C1 segment of cervical spinal cord (tissue), 14 donors: Measurements from ENCODE around the gene NWD2.

Source experiments
- DNase-seq, 14 donors: peaks; one replicate each; lab custom pipeline; 2025; lab: John Stamatoyannopoulos, UW

The NWD2 gene

DNA sequence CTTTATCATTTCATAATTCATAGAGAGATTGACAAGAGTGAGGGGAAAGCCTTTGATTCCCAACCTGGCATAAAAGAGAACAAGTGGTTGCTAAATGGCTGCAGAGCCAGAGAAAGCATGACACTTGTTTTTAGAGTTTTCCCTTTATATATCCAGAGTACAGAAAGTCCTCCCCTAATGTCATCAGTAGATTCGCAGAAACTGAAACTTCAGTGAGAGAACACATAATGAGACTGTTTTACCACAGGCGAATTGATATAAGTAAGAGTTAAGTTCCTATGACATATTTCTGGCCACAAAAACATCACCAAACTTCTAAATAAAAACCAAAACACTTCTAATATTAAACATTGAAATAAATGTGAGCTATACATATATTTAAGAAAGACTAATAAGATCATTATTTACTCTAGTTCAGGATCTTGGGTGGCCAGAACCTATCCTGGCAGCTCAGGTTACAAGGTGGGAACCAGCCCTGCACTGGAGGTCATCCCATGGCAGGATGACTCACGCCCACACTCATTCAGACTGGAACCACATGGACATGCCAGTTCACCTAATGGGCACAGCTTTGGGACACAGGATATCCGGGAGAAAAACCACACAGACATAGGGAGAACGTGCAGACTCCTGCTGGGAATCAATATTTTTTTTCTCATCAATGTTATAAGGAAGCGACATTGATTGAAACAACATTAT lies 35.5 kb downstream of the NWD2 start:
- no peak for DNase-seq

DNA sequence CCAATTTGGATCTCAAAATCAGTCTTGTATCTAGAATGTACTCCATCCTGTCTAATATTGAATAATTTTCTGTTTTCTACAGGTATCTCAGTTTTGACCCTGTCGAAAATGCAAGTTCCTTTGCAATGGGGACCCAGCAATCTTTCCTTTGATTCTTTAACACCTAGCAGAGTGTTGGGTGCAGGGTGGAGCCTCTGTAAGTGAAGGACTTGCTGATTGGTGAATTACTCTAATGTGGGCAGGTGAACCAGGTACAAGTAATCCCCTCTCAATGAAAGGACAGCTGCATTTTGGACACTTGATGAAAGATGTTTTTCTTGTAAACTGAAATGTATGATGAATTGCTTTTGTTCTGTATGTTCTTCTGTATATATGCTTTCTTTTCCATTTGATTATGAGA lies 54.9 kb downstream of the NWD2 start:
- DNase-seq: no peak

DNA sequence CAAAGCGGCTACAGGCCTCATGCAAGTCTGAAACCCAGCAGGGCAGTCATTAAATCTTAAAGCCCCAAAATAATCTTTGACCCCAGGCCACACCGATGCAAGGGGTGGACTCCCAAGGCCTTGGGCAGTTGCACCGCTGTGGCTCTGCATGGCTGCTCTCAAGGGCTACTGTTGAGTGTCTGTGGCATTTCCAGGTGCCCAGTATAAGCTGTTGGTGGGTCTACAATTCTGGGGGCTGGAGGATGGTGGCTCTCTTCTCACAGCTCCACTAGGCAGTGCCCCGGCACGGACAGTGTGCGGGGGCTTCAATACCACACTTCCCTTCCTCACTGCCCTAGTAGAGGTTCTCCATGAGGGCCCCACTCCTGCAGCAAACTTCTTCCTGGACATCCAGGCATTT lies 60.1 kb downstream of the NWD2 start:
- DNase-seq: no peak

DNA sequence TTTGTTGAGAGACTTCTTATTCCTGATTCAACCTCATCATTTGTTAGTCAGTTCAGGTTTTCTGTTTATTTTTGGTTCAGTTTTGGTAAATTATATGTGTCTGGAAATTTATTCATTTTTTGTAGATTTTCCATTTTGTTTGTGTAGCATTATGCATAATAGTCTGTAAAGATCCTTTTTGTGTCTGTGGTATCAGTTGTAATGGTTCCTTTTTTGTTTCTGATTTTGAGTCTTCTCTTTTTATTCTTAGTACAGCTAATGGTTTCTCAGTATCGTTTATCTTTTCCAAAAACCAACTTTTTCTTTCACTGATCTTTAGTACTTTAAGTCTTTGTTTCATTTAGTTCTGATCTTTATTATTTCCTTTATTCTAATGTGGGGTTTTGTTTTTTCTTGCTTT lies 61.4 kb downstream of the NWD2 start:
- no peak for DNase-seq

DNA sequence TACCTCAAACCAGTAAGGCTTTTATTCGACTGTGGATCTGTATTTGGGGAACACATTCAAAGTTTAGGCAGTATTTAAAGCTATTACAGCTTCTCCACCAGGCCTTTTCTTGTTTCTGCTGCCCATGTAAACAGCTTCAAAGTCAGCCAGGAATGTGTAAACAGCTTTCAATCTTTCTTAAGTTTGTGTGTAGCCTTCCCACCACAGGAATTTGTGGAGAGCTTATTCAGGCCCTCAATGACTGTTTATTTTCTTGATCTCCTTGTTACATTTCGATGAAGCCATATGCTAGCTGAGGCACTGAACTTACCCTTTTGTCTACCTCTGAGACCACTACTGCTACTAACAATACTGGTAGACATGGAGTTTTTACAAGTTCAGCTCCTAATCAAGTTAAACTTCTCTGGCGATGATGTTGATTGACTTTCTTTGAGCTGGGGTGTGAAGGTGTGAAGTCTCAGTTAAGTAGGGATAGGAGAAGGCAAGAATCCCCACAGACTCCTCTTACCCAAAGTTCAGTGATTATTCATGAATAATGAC lies 72.6 kb downstream of the NWD2 start:
- no peak for DNase-seq

DNA sequence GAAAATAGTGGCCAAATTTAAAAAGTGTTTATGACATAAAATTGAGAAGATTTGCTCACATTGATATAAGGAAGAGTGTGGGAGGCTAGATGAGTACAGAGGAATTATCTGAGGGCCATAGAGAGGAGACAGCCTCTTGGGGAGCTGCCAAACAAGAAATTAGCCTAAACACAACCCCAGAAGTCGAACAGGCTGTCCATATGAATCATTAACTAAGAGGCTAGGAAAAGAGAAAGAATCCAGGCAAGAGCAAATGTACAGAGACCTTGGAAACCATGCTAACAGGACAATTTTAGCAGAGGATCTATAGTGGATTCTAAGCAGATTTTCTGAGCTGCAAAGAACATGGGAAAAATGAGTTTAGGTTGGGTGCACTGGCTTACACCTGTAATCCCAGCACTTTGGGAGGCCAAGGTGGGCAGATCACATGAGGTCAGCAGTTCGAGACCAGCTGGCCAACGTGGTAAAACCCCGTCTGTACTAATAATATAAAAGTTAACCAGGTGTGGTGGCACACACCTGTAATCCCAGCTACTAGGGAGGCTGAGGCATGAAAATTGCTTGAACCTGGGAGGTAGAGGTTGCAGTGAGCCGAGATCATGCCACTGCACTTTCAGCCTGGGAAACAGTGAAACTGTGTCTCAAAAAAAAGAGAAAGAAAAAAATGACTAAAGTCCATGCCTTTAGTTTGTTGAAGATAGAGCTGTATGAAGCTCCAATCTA lies 76.1 kb downstream of the NWD2 start:
- no peak for DNase-seq

DNA sequence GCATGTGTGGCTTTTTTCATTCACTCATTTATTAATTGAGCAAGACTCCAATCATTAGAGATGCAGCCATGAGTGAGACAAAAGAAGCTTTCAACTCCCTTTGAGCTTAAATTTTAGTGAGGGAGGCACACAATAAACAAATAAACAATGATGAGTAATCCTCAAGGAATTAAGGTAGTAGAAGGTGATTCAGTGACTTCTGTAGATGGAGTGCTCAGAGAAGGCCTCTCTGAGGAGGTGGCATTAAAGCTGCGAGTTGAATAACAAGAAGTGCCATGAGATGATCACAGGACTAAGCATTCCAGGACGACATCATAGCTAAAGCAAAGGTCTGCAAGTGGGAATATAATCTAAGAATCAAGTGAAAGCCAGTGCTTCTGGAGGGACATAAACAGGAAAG lies 77.6 kb downstream of the NWD2 start:
- DNase-seq: no peak

DNA sequence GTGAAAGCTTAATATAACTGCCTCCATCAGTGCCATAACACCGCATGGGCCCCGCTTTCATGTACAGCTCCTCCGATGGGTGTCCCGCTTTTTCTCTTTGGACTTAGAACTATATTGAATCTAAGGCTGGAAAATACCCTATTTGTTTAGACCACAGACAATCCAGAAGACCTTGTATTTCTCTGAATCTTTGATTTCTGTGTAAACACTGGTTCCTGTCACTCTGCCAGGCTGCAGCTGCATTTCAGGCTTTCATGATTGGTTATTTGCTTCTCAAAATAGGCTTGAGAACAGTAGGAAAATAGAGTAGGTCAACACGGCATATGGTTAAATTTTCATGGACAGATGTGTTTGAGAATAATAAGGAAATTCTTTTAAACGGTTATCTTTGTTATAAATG lies 80.0 kb downstream of the NWD2 start:
- DNase-seq: peak in 4 of 14 donors; percentile 1 to 14 (median 3)

DNA sequence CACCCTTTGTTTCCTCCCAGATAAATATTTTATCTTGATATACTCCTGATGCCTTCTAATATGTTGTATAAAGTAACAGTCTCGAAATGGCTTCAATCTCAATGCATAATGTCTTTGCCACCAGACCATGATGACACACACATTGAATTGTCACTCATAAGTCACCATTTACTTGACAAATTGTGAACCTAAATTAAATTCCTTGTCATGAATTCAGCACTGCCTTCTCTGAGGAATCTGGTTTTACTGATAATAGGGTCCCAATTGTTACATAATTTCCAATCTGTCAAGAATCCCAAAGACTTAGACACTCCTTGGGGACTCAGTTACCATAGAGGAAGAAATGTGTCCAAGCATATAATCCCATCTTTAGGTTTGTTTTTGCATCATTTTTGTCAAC lies 82.3 kb downstream of the NWD2 start:
- DNase-seq: no peak

DNA sequence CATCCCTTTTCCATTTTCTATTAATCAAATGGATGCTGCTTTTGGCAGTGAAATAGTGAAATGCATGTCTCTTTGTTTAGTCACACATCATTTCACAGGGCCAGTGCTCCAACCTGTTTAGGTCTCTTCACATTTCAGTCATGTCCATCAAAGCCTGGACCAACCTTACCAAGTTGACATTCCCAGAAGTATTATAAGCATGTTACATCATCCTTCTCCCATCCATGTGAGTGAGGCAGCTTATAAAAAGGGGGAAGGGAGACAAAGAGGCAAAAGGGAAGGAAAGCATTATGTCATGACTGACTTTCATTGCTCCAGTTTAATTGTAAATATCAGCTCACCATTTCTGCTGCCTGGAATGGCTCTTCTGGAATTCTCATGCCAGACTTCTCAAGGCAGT lies 94.4 kb downstream of the NWD2 start:
- no peak for DNase-seq

DNA sequence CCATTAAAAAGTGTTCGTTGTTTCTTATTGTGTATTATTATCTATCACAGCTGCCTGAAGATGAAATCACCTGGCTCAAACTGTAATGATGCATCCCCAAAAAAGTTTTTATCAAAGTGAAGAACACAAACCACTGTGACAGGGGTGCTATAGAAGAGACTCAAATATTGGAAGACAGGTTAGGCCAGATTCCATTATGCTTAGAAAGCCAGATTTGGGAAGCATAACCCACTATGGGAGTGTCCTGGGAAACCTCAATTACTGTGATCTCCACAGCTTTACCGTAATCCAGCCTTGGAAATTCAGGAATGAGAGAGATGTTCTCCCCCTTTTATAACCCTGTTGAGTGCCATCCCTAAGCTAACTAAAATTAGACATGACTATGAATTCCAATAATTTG lies 114.2 kb downstream of the NWD2 start:
- no peak for DNase-seq

DNA sequence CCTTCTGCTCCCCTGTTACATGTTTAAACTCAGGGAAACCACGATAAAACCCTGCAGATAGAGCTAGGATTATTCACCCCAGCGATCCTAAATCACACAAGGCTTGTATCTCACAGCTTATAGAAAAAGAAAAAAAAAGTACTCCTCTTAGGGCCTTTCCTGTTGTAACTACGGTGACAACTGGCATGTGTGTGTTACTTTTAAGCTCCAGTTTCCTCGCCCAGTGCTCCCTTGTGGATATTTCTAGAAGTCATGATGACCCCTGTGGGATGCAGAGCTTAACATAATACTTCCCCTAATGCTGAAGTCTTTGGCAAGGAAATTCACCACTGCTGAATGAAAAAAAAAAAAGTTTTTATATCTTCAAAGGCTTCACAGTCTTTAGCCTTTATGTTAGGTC lies 114.7 kb downstream of the NWD2 start:
- DNase-seq: no peak

DNA sequence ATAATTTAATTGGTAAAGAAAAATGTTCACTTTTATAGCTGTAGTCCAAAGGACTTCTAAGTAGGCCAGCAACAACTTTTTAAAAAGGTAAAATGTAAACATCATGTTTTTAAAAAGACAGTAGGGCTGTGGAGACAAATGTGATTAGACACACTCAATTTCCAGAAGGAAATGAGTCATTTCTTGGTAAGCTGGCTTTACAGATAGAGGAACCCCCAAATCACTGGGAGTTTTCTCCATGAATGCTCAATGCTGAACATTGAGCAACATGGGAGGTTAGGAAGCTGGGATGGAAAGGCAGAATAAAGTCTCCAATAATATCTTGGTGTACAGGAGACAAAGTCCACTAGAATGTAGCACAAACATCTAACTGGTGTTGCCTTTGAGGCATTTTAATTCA lies 121.3 kb downstream of the NWD2 start:
- no peak for DNase-seq

DNA sequence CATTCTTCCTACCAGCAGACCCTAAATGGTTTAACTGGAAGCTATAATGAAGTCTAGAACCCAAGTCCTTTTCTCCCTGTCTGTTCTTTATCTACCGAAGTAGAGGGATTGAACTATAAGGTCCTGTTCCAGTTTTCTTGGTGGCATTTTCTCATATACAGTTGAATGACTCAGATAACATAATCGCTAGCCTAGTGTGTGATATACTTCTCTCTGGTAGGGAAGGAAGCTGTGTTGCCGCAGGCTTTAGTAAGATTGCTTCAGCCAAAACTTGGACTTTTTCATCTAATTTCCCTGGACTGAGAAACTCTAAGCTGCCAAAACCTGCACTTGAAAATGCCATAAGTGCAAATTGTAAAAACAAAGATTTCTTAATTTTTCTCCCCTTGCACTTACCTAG lies 123.4 kb downstream of the NWD2 start:
- DNase-seq: no peak

DNA sequence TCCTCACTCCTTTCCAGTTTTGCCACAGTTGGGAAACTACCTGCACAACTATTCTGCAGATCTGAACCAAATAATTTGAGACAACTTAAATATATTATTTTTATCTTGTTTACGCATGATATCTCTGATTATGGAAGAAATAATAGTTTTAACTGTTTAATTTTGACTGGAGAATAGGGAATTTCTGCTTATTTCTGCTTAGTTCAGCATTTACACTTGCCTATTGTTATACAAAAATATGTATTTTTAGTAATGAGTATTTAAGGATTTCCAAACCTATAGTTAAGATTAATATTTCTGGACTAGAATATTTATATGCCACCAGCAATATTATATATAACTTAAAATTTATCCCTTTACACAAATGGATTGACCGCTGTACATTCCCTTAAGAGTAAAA lies 125.5 kb downstream of the NWD2 start:
- no peak for DNase-seq

DNA sequence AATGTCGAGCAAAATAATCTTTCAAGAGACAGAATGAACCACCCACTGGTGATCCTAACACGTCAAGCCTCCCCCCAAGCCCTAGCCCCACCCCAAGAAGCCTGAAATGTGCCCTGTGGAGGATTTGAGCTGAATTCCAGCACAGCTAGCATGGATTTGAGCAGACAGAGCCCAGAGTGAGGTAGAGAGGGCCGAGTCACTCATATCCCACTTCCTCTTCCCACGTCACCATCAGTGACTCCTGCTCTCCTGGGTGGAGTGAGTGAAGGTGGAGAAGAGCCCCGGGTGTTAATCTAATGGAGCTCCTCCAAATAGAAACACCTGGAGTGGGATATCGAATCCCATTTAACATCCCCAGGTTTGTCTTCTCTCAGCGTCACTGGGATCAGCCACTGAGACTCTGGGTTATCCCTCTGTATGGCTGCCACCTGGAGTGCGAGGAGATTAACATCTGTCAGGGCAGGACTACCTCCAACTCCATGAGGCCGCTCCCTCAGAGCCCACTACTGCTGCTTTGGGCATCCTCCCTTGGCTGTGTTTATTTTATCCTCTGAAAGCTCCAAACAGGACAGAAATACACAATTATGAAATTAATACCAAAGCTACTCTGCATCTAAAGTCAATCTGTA lies 136.6 kb downstream of the NWD2 start:
- no peak for DNase-seq

DNA sequence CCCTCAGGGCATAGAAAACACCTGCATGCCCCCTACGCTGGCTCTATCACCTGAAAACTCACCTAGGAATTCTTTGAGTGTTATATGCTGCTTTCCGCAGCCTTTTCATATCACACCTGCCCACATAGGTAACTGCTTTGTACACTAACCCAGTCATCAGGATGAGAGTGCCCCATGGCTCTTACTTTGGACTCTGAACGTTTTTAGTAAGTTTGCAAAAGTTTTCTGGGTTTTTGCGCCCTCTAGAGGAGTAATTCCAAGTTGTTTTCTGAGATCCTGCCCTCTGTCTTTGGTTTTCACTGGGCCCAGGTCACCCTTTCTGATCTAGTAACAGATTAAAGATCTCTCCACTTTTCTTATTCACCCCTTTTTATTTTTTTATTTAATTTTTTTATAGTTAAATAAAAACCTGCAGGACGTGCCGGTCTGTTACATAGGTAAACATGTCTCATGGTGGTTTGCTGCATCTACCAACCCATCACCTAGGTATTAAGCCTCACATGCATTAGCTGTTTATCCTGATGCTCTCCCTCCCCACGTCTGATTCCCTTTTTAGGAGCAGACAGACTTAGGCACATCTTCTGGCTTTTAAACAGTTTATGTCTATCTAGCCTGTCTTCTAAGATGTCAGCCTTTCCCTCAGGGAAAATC lies 139.2 kb downstream of the NWD2 start:
- DNase-seq: peak in 2 of 14 donors; percentile 13 to 16

DNA sequence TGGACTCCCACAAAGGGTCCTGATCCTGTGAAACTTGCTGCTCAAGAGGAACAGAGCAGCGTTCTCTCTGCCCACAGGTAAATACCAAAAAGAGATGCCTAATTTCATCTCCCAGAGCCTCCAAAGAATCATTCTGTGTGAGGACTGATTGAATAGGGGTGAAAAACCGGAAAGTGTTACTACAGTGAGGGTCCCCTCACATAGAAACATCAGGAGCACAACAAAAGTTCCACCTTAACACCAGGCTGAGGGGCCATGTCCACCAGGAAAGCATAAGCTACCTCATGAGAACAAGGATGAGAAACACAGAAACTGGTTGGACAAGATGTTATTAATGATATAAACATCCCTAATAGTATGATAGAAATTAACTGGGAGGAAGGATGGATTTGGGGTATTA lies 140.9 kb downstream of the NWD2 start:
- no peak for DNase-seq

DNA sequence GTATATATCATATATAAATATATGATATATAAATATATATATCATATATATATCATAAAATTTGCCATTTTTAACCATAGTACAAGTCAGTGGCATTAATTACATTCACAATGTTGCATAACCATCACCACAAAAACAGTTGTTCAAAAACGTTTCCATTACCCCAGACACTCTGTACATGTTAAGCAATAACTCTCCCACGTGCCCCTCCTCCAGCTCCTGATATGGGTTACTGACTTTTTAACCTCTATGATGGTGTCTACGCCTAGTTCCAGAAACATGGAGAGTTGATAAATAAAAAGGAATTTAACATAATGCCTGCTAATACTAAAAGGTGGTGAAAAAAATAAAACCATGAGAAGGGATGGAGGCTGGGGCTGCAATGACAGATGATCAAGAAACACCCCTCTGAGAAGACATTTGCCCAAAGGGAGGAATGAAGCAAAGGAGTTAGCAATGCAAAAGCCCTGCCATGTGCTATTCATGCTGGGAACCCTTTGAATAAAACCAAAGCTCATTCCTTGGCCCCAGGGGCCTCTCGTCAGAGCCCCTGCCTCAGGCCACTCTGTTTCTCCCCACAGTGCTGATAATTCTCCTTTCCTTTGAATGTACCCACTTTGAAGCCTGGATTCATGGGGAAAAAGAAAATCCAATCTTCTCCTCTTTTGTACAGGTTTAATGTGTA lies 144.3 kb downstream of the NWD2 start:
- no peak for DNase-seq

DNA sequence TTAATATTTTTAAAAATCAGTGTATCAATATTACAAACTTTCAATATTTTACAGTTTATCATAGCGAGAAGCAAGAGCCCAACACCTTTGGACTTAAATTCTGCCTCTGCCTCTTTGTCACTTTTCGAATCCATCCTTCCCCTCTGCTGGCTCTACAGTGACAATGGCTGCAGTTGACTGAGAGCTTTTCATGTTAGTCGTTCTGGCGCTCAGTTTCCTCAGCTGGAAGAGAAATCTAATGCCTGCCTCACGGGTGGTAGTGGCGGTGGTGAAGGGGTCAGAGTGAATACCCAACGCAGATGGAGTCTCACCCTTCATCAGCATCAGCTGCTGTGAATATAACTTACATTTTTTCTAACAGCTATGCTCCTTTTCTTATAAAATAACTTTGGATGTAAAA lies 144.8 kb downstream of the NWD2 start:
- DNase-seq: no peak

DNA sequence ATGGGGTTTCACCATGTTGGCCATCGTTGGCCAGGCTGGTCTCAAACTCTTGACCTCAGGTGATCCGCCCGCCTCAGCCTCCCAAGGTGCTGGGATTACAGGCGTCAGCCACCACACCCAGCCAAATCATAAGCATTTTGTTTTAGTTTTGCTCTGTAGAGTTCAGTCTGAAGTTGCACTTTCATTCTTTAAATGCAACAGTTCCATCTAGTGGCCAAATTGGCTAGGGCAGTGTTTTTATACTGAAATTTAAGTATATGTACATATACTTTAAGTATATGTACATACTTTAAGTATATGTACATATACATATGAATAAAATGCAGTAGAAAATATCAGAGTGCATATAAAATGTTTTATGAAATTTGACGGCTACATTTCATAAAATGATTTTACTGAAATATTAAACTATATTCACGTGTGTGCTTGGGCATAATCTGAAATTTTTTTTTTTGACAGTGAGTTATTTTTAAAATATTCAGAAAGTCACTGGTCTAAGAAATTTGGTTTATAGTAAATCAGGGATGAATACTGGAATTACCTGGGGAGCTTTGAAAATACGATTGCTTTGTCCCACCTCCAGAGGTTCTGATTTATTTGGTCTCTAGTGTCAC lies 145.5 kb downstream of the NWD2 start:
- DNase-seq: peak in 1 of 14 donors; percentile 9
